Type B pancreatic cell (in vitro differentiated cells): Measurements from ENCODE around the gene TRHDE. TPM values are rescaled to one million over a fixed set of nuclear protein-coding genes. Genes with fewer than 3 reads are reported as not detected.

ENCODE experiments used
- DNase-seq: peaks from one replicate; pipeline ENCODE4 v3.0.0; 2021; ENCODE audit warnings: mixed read lengths; ENCODE audit not compliant: unreplicated experiment; ENCODE audit errors: extremely low spot score
- H3K27ac Mint-ChIP-seq: 2 replicates; pipeline ENCODE4 v1.8.0; 2021; ENCODE audit warnings: mild to moderate bottlenecking, mixed read lengths
- H3K27me3 Mint-ChIP-seq: 2 replicates; pipeline ENCODE4 v1.8.0; 2021; ENCODE audit warnings: mixed read lengths
- H3K36me3 Mint-ChIP-seq: 2 replicates; pipeline ENCODE4 v1.8.0; 2021; ENCODE audit warnings: mixed read lengths
- H3K4me1 Mint-ChIP-seq: one replicate; pipeline ENCODE4 v1.8.0; 2021; ENCODE audit warnings: mixed read lengths; ENCODE audit not compliant: unreplicated experiment
- H3K4me3 Mint-ChIP-seq: 2 replicates; pipeline ENCODE4 v1.8.0; 2021; ENCODE audit warnings: mild to moderate bottlenecking, mixed read lengths
- H3K9me3 Mint-ChIP-seq: 2 replicates; pipeline ENCODE4 v1.8.0; 2021; ENCODE audit warnings: mixed read lengths
- total RNA-seq: library from RNA; stranded (reverse); gene quantifications from 2 replicates; pipeline ENCODE4 v1.2.1, GENCODE V29; 2021; ENCODE audit warnings: low replicate concordance
- TF ChIP-seq, protein P1 (sequence below): fragments of 200-600 bp; sonication (generic); conservative IDR thresholded peaks from 2 replicates; pipeline ENCODE4 v1.5.0; 2021; ENCODE audit warnings: antibody characterized with exemption, mild to moderate bottlenecking

Gene TRHDE
- total RNA-seq, 1 donor from 2014 or later, result 3.2 TPM

DNA sequence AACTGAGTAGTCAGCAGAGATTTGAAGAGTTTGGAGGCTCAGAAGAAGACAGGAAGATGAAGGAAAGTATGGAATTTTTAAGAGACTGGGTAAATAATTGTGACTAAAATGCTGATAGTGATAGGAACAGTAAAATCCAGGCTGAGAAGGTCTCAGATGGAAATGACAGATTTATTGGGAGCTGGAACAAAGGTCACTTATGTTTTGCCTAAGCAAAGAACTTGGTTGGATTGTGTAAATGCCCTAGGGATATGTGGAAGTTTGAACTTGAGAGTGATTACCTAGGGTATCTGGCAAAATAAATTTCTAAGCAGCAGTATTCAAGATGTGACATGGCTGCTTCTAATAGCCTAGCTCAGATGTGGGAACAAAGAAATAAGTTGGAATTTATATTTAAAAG lies 180.9 kb downstream of the TRHDE start:
- Mint-ChIP-seq H3K9me3 (peaks cover 7% of the 10 kb centered on the region), H3K36me3 (no peaks in the 10 kb centered on the region), H3K4me1 (no peaks in the 10 kb centered on the region), H3K27me3 (no peaks in the 10 kb centered on the region), H3K27ac (no peak overlapping the region), H3K4me3 (no peak overlapping the region)
- TF ChIP-seq, protein P1, sequence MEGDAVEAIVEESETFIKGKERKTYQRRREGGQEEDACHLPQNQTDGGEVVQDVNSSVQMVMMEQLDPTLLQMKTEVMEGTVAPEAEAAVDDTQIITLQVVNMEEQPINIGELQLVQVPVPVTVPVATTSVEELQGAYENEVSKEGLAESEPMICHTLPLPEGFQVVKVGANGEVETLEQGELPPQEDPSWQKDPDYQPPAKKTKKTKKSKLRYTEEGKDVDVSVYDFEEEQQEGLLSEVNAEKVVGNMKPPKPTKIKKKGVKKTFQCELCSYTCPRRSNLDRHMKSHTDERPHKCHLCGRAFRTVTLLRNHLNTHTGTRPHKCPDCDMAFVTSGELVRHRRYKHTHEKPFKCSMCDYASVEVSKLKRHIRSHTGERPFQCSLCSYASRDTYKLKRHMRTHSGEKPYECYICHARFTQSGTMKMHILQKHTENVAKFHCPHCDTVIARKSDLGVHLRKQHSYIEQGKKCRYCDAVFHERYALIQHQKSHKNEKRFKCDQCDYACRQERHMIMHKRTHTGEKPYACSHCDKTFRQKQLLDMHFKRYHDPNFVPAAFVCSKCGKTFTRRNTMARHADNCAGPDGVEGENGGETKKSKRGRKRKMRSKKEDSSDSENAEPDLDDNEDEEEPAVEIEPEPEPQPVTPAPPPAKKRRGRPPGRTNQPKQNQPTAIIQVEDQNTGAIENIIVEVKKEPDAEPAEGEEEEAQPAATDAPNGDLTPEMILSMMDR, result no peak
- no peak for DNase-seq

DNA sequence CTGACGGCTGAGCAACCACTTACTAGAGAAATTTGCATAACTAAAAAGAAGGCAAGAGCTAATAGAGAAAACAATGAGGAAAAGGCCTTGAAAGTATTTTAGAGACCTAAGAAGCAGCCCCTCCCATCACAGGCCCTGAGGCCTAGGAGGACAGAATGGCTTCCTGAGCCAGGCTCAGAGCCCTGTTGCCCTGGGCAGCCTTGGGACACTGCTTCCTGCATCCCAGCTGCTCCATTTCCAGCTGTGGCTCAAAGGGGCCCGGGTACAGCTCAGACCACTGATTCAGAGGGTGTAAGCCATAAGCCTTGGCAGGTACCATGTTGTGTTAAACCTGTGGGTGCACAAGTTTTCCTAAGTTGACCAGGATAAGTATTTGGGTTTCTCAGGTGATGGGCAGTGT lies 181.4 kb downstream of the TRHDE start:
- Mint-ChIP-seq H3K4me3 (no peak overlapping the region), H3K4me1 (no peaks in the 10 kb centered on the region)

DNA sequence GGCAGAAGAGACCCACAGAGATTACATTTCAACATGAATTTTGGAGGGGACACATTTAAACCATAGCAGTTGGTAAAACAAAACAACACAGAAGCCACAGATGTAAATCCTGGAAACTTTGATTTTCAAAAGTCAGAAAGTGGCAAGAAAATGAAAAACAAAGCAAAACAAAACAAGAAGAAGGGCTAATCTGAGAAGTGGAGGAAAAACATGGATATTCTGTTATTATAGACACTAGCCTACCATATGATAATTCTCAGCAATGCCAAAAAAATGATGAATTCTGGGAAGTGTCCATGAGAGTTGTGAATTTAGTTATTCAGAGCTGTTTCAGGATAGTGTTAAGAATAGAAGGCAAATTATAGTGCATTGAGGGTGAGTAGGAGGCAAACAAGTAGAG lies 192.3 kb downstream of the TRHDE start:
- Mint-ChIP-seq H3K9me3 (no peaks in the 10 kb centered on the region), H3K27me3 (no peaks in the 10 kb centered on the region), H3K36me3 (no peaks in the 10 kb centered on the region), H3K4me1 (no peaks in the 10 kb centered on the region), H3K27ac (no peak overlapping the region), H3K4me3 (no peak overlapping the region)
- DNase-seq, result no peak
- TF ChIP-seq, protein P1, result no peak

More for the DNA sequence above, 181.4 kb downstream of the TRHDE start:
- Mint-ChIP-seq H3K27ac (no peak overlapping the region), H3K27me3 (no peaks in the 10 kb centered on the region), H3K9me3 (peaks cover 7% of the 10 kb centered on the region), H3K36me3 (no peaks in the 10 kb centered on the region)
- TF ChIP-seq, protein P1, result no peak
- DNase-seq, result no peak

DNA sequence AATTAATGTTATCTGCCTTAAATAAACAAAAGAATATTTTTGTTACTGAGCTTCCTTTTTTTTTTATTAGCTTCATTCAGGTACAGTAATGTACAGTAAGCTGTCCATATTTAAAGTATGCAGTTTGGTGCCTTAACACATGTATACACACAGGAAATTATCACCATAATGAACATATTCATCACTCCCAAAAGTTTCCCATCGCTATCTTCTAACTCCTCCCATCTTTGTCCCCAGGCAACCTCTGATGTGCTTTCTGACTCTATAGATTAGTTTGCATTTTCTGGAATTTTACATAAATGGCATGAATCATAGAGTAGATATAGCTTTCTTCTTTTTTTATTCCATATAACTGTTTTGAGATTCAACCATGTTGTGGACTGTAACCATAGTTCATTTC lies 193.0 kb downstream of the TRHDE start:
- no peaks in the 10 kb centered on the region for H3K36me3 Mint-ChIP-seq

DNA sequence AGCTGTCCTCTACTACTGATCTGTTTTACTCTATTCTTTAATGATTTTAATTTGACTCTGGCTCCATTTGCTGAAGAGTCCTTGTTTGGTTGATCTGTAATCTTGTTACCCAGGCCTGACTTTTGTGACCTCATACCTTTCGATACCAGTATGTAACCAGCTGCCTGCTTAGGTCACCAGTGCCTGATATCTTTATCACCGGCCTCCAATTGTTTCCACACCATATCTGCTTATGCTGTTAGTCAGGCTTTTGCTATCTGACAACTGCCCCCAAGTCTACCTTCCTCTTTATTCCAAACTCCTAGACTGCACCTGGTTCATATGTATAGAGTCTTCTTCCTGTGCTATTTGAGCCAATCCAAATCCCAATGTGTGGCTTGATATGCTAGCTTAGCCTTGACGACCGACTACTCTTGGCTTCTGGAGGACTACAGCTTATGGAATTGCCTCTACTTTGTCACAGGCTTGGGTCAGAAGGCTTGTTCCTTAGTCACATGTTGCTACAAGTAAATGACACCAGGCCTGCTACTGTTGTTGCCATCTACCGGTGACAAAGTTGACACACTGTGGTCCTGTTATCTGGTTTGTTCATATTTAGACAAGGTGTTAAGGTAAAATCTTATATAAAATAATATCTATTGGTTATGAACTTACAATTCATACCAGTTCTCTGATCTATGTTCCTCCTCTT lies 193.9 kb downstream of the TRHDE start:
- Mint-ChIP-seq H3K9me3 (no peaks in the 10 kb centered on the region), H3K27ac (no peak overlapping the region), H3K4me1 (no peaks in the 10 kb centered on the region), H3K36me3 (no peaks in the 10 kb centered on the region), H3K27me3 (no peaks in the 10 kb centered on the region), H3K4me3 (no peak overlapping the region)
- no peak for DNase-seq
- TF ChIP-seq, protein P1, result no peak

More for the DNA sequence above, 193.0 kb downstream of the TRHDE start:
- Mint-ChIP-seq H3K4me3 (no peak overlapping the region), H3K4me1 (no peaks in the 10 kb centered on the region), H3K9me3 (no peaks in the 10 kb centered on the region), H3K27ac (no peak overlapping the region), H3K27me3 (no peaks in the 10 kb centered on the region)
- TF ChIP-seq, protein P1, result no peak
- DNase-seq, result no peak
